HG03354 (cell line): Measurements from ENCODE around the gene GAGE12H.
"Not testable (repeated sequence)": the region's sequence is repeated elsewhere in the genome, so short reads cannot be mapped to it uniquely, and the experiment has no call there.

Experiments used
- ATAC-seq: cut with Tn5 transposase; IDR thresholded peaks from one replicate; pipeline ENCODE4 v1.9.1; 2021; ENCODE audit warnings: mild to moderate bottlenecking; ENCODE audit not compliant: unreplicated experiment, poor library complexity, severe bottlenecking

Gene GAGE12H, protein sequence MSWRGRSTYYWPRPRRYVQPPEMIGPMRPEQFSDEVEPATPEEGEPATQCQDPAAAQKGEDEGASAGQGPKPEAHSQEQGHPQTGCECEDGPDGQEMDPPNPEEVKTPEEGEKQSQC

DNA sequence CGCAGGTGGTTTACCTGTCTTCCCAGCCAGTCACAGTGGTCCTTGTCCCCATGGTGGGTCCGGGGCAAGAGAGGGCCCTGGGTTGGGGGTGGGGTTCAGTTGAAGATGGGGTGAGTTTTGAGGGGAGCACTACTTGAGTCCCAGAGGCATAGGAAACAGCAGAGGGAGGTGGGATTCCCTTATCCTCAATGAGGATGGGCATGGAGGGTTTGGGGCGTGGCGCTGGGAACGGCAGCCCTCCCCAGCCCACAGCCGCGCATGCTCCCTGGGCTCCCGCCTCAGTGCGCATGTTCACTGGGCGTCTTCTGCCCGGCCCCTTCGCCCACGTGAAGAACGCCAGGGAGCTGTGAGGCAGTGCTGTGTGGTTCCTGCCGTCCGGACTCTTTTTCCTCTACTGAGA is at the start of gene GAGE12H:
GAGE12H (plus strand) TSS at position 301 of the 400 bp plus-strand sequence. CDS start 1,155 bp downstream, outside the sequence.
- not testable (repeated sequence) for ATAC-seq

DNA sequence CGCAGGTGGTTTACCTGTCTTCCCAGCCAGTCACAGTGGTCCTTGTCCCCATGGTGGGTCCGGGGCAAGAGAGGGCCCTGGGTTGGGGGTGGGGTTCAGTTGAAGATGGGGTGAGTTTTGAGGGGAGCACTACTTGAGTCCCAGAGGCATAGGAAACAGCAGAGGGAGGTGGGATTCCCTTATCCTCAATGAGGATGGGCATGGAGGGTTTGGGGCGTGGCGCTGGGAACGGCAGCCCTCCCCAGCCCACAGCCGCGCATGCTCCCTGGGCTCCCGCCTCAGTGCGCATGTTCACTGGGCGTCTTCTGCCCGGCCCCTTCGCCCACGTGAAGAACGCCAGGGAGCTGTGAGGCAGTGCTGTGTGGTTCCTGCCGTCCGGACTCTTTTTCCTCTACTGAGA is 47.9 kb upstream of the GAGE12H start, which contains the start of gene GAGE12C:
GAGE12C (plus strand) TSS at position 301 of the 400 bp plus-strand sequence. CDS start 1,155 bp downstream, outside the sequence.
- ATAC-seq, result not testable (repeated sequence)

DNA sequence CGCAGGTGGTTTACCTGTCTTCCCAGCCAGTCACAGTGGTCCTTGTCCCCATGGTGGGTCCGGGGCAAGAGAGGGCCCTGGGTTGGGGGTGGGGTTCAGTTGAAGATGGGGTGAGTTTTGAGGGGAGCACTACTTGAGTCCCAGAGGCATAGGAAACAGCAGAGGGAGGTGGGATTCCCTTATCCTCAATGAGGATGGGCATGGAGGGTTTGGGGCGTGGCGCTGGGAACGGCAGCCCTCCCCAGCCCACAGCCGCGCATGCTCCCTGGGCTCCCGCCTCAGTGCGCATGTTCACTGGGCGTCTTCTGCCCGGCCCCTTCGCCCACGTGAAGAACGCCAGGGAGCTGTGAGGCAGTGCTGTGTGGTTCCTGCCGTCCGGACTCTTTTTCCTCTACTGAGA is 38.3 kb upstream of the GAGE12H start, which contains the start of gene GAGE12D:
GAGE12D (plus strand) TSS at position 301 of the 400 bp plus-strand sequence. CDS start 1,155 bp downstream, outside the sequence.
- not testable (repeated sequence) for ATAC-seq

DNA sequence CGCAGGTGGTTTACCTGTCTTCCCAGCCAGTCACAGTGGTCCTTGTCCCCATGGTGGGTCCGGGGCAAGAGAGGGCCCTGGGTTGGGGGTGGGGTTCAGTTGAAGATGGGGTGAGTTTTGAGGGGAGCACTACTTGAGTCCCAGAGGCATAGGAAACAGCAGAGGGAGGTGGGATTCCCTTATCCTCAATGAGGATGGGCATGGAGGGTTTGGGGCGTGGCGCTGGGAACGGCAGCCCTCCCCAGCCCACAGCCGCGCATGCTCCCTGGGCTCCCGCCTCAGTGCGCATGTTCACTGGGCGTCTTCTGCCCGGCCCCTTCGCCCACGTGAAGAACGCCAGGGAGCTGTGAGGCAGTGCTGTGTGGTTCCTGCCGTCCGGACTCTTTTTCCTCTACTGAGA is 28.8 kb upstream of the GAGE12H start, which contains the start of gene GAGE12E:
GAGE12E (plus strand) TSS at position 301 of the 400 bp plus-strand sequence. CDS start 1,155 bp downstream, outside the sequence.
- ATAC-seq, result not testable (repeated sequence)

DNA sequence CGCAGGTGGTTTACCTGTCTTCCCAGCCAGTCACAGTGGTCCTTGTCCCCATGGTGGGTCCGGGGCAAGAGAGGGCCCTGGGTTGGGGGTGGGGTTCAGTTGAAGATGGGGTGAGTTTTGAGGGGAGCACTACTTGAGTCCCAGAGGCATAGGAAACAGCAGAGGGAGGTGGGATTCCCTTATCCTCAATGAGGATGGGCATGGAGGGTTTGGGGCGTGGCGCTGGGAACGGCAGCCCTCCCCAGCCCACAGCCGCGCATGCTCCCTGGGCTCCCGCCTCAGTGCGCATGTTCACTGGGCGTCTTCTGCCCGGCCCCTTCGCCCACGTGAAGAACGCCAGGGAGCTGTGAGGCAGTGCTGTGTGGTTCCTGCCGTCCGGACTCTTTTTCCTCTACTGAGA is 19.2 kb upstream of the GAGE12H start, which contains the start of gene GAGE12F:
GAGE12F (plus strand) TSS at position 301 of the 400 bp plus-strand sequence. CDS start 1,155 bp downstream, outside the sequence.
- ATAC-seq, result not testable (repeated sequence)

DNA sequence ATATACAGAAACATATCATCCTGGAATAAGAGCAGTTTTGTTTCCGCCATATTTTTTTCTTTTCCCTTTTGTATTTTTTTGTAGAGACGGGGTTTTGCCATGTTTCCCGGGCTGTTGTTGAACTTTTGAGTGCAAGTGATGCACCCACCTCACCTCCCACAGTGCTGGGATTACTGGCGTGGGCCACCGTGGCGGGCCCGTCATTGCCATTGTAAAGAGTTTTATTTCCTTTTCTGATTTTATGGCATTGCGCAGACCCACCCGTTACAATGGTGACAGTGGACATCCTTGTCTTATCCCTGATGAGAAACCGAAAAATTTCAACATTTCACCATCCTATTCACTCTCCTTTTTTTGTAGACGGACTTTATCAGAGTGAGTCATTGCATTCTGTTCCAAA is 11.0 kb upstream of the GAGE12H start:
- not testable (repeated sequence) for ATAC-seq

DNA sequence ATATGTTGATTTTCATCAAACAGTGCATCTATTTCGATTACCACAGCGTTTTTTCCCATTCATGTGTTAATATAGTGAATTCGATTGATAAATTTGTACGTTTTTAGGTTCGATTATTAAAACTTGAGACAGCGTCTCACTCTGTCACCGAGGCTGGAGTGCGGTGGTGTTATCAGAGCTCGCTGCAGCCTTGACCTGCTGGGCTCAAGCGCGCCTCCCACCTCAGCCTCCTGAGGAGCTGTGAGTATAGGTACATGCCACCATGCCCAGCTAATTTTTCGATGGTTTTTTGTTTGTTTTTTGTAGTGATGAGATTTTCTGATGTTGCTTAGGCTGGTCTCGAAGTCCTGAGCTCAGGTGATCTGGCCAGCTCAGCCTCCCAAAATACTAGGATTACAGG is 10.6 kb upstream of the GAGE12H start:
- not testable (repeated sequence) for ATAC-seq

DNA sequence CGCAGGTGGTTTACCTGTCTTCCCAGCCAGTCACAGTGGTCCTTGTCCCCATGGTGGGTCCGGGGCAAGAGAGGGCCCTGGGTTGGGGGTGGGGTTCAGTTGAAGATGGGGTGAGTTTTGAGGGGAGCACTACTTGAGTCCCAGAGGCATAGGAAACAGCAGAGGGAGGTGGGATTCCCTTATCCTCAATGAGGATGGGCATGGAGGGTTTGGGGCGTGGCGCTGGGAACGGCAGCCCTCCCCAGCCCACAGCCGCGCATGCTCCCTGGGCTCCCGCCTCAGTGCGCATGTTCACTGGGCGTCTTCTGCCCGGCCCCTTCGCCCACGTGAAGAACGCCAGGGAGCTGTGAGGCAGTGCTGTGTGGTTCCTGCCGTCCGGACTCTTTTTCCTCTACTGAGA is 9.6 kb upstream of the GAGE12H start, which contains the start of gene GAGE12G:
GAGE12G (plus strand) TSS at position 301 of the 400 bp plus-strand sequence. CDS start 1,155 bp downstream, outside the sequence.
- ATAC-seq, result not testable (repeated sequence)

DNA sequence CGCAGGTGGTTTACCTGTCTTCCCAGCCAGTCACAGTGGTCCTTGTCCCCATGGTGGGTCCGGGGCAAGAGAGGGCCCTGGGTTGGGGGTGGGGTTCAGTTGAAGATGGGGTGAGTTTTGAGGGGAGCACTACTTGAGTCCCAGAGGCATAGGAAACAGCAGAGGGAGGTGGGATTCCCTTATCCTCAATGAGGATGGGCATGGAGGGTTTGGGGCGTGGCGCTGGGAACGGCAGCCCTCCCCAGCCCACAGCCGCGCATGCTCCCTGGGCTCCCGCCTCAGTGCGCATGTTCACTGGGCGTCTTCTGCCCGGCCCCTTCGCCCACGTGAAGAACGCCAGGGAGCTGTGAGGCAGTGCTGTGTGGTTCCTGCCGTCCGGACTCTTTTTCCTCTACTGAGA is 9.4 kb downstream of the GAGE12H start, which contains the start of gene GAGE2A:
GAGE2A (plus strand) TSS at position 301 of the 400 bp plus-strand sequence. CDS start 1,155 bp downstream, outside the sequence.
- not testable (repeated sequence) for ATAC-seq

DNA sequence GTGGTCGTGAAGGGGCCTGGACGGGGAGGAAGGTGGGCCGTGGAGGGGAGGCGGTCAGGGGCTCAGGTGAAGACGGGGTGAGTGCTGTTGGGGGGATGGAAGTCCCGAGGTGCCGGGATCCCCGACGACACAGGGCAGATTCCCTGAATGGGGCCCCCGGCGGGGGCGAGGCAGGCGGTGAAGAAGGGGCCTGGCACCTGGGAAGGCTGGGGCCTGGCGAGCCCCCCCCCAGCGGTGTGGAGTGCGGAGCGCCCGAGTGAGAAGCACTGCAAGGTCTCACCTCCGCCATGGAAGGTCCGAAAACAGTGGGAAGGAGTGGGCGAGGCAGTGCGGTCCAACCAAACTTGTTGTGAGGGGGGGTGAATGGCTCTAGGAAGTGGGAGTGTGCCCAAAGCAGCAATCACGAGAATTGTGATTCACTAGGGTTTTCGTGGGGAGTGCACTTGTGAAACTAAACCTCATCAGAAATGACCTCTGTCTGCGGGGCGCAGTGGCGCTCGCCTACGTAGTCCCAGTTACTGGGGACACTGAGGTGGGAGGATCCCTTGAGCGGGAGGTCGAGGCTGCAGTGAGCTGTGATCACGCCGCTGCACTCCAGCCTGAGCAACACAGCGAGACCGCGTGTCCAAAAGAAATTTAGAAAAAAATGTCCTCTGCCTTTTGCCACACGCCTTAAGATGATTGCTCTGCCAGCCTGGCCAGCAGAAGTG is 10.2 kb downstream of the GAGE12H start:
- ATAC-seq, result not testable (repeated sequence)

DNA sequence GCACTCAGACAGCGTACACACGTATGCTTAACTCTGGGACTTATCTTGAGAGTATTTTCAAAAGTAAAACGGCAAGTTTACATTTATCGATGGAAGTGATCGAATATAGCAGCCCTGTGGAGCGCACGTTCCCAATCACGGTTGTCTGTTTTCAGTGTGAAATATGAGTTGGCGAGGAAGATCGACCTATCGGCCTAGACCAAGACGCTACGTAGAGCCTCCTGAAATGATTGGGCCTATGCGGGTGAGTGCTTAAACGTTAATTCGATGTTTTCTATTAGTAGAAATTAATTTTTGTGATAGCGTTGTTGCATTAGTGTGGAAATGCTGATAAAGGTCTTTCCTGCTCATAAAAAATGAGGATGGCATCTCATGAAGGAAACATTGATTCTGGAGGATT is 10.7 kb downstream of the GAGE12H start:
- not testable (repeated sequence) for ATAC-seq

DNA sequence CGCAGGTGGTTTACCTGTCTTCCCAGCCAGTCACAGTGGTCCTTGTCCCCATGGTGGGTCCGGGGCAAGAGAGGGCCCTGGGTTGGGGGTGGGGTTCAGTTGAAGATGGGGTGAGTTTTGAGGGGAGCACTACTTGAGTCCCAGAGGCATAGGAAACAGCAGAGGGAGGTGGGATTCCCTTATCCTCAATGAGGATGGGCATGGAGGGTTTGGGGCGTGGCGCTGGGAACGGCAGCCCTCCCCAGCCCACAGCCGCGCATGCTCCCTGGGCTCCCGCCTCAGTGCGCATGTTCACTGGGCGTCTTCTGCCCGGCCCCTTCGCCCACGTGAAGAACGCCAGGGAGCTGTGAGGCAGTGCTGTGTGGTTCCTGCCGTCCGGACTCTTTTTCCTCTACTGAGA is 19.0 kb downstream of the GAGE12H start, which contains the start of gene GAGE1:
GAGE1 (plus strand) TSS at position 301 of the 400 bp plus-strand sequence. CDS start 1,155 bp downstream, outside the sequence.
- not testable (repeated sequence) for ATAC-seq

DNA sequence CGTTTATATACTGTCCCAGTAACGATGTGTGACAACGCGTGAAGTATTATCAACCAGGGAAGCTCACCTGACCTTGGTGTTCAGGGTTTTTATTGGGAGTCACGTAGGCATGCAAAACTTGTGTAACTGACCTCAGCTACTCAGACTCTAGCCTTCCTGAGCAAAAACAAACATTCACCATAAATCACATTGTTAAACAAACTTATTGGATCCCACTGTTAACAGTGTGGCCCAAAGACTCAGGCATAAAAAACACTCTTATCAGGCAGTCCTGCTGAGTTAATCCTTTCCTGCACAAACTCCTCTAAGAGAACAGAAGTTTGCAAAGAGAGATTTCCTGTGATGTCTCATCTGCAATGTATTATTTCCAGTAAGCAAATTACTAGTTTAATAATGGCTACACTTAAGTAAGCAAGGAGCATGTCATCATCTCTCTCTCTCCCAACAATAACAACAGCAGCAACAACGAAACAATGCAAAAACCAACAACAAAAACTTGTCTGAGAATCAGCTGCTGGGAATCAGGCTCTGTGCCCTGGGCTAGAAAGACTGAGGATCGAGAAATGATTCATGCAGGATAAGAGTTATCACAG is 31.1 kb downstream of the GAGE12H start:
- no peak for ATAC-seq

DNA sequence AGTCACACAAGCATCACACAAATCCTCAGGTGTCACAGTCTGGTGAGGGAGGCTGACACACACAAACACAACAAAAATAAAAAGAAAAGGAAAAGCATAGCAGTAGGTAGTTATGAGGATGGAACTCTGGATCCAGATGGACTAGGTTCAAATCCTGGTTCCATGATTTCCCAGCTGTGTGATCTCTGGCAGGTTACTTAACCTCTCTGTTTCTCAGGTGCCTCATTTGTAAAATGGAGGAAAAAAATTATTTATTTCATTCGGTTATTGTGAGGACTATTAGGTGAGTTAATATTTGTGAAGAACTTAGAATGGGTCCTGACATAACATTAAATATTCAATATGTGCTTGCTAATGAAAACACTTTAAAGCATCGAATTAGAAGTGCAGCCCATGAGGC is 38.8 kb downstream of the GAGE12H start:
- no peak for ATAC-seq

DNA sequence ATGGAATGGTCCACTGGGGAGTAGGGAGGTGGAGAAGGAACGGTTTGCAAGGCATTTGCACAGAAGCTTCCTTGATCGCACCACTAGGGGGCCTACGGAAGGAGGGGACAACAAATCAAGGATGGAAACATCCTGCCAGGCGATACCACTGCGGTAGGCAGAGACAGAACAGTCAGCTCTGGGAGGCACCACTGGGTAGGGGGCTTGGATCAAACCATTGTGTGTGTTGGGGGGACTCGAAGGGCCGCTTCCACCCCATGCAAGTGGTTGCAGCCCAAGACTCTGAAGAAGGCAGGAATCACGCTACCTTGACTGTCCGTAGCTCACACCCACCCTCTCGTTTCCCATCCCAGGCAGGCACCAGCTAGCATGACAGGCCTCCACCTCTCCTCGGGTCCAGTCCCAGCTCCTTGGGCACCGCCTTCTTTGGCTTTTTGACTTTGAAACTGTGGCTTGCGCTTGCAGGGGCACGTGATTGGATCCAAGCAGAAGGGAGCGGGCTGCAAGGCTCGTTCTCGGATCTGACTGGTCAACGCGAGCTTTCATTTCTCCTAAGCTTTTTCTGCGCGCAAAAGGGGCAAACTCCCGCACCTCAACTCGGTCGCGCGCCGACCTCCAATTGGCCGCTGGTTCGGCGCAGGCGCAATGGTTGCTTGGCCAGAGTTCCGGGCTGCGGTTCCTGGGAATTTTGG is 47.5 kb downstream of the GAGE12H start:
- no peak for ATAC-seq
